K562 (cell line): ENCODE measurements around the gene MAP1LC3A.

ENCODE experiments used
- CTCF ChIP-seq, 3 experiments: IDR thresholded peaks in 2 of 3; conservative IDR thresholded peaks in 1 of 3; 2 replicates each; pipeline ENCODE4 v1.5.1; 2011 to 2012; ENCODE audit warnings: low read length in 3 of 3, mild to moderate bottlenecking in 3 of 3, control low read depth in 2 of 3, improper control_type of control experiment in 1 of 3, inconsistent platforms in 1 of 3, low read depth in 1 of 3, mixed read lengths in 1 of 3, moderate library complexity in 1 of 3; ENCODE audit not compliant: insufficient read depth in 2 of 3
- ETV6 ChIP-seq, 3 experiments: fragments of 150-350 bp in 1 of 3; sonication (generic) in 1 of 3; formaldehyde crosslinking in 1 of 3; IDR thresholded peaks; 2 replicates each; pipeline versions ENCODE4 v1.6.1 to v1.8.0; 2014 to 2022; ENCODE audit warnings: borderline replicate concordance in 2 of 3, low read depth in 2 of 3, antibody characterized with exemption in 1 of 3, low read length in 1 of 3, mild to moderate bottlenecking in 1 of 3, missing genetic modification reagents in 1 of 3
- EZH2 ChIP-seq: IDR thresholded peaks from 2 replicates; pipeline ENCODE4 v1.6.1; 2012; ENCODE audit warnings: low read depth, mild to moderate bottlenecking, inconsistent platforms, low read length, borderline replicate concordance
- SOX6 ChIP-seq: fragments of 450-650 bp; IDR thresholded peaks from 2 replicates; pipeline ENCODE4 v1.6.1; 2014; ENCODE audit warnings: mild to moderate bottlenecking
- ZNF274 ChIP-seq: IDR thresholded peaks from 2 replicates; pipeline ENCODE4 v1.6.1; 2011; ENCODE audit warnings: low read depth, mild to moderate bottlenecking, low read length, moderate library complexity, borderline replicate concordance
- ZNF3 ChIP-seq: fragments of 250-450 bp; sonication (Bioruptor Pico); IDR thresholded peaks from 2 replicates; pipeline ENCODE4 v1.5.0; 2021; ENCODE audit warnings: mild to moderate bottlenecking, moderate library complexity

GRCh38 chr20:34527016-34527415 is 31.5 kb upstream of the MAP1LC3A start:
- TF ChIP-seq ZNF274 (no peak), ETV6 (IDR thresholded peaks at IDR 0.05; ENCODE audit: borderline replicate concordance in 1 of 2, low read depth in 2 of 2, low read length in 1 of 2) (no peak), ETV6 (CRISPR knock-in tag; IDR thresholded peaks at IDR 0.05; ENCODE audit: borderline replicate concordance) (no peak), CTCF (IDR thresholded peaks at IDR 0.05 in 2 of 3, conservative IDR thresholded peaks at IDR 0.05 in 1 of 3; ENCODE audit: insufficient read depth in 2 of 3, low read depth in 1 of 3, low read length in 3 of 3) (no peak), ZNF3 (CRISPR knock-in tag) (no peak), SOX6 (no peak), EZH2 (no peak)
